ENCODE measurements around the gene OR2AP1.

DNA sequence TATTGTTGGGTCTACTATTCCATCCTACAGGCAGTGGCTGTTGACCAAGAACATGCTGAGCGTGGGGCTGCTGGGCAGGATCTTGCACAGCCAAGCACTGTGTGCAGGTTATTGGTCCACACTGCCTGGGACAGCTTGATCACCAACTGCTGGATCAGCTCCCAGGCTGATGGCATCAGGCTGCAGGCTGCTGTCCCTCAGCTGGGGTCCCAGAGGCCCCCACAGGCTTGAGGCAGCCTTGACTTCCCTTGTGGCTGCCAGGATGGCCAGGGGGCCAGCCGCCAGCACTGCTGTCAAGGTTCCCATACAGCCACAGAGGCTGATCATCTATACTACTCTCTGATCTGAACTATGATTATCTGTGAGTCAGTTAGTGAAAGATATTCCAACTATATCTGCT is 9.8 kb downstream of the OR2AP1 start:
- TF ChIP-seq, protein P1, sequence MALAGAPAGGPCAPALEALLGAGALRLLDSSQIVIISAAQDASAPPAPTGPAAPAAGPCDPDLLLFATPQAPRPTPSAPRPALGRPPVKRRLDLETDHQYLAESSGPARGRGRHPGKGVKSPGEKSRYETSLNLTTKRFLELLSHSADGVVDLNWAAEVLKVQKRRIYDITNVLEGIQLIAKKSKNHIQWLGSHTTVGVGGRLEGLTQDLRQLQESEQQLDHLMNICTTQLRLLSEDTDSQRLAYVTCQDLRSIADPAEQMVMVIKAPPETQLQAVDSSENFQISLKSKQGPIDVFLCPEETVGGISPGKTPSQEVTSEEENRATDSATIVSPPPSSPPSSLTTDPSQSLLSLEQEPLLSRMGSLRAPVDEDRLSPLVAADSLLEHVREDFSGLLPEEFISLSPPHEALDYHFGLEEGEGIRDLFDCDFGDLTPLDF (CRISPR knock-in tag; IDR thresholded peaks at IDR 0.05): no peak
- TF ChIP-seq, protein P2, sequence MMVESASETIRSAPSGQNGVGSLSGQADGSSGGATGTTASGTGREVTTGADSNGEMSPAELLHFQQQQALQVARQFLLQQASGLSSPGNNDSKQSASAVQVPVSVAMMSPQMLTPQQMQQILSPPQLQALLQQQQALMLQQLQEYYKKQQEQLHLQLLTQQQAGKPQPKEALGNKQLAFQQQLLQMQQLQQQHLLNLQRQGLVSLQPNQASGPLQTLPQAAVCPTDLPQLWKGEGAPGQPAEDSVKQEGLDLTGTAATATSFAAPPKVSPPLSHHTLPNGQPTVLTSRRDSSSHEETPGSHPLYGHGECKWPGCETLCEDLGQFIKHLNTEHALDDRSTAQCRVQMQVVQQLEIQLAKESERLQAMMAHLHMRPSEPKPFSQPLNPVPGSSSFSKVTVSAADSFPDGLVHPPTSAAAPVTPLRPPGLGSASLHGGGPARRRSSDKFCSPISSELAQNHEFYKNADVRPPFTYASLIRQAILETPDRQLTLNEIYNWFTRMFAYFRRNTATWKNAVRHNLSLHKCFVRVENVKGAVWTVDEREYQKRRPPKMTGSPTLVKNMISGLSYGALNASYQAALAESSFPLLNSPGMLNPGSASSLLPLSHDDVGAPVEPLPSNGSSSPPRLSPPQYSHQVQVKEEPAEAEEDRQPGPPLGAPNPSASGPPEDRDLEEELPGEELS (CRISPR knock-in tag; IDR thresholded peaks at IDR 0.05): no peak
- TF ChIP-seq ZNF232 (CRISPR knock-in tag; IDR thresholded peaks at IDR 0.05): no peak
- TF ChIP-seq, protein P3, sequence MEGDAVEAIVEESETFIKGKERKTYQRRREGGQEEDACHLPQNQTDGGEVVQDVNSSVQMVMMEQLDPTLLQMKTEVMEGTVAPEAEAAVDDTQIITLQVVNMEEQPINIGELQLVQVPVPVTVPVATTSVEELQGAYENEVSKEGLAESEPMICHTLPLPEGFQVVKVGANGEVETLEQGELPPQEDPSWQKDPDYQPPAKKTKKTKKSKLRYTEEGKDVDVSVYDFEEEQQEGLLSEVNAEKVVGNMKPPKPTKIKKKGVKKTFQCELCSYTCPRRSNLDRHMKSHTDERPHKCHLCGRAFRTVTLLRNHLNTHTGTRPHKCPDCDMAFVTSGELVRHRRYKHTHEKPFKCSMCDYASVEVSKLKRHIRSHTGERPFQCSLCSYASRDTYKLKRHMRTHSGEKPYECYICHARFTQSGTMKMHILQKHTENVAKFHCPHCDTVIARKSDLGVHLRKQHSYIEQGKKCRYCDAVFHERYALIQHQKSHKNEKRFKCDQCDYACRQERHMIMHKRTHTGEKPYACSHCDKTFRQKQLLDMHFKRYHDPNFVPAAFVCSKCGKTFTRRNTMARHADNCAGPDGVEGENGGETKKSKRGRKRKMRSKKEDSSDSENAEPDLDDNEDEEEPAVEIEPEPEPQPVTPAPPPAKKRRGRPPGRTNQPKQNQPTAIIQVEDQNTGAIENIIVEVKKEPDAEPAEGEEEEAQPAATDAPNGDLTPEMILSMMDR (IDR thresholded peaks at IDR 0.05): no peak
- TF ChIP-seq FOXJ3 (CRISPR knock-in tag; IDR thresholded peaks at IDR 0.05; ENCODE audit: borderline replicate concordance): no peak
- TF ChIP-seq NR2C2 (CRISPR knock-in tag; IDR thresholded peaks at IDR 0.05): no peak

Measured in WTC11 (cell line).